Measurements from ENCODE around the gene KIF18B. TPM values are rescaled to one million over a fixed set of nuclear protein-coding genes. Genes with fewer than 3 reads are reported as not detected.

Gene KIF18B
- total RNA-seq, 1 donor from 2014 or later = 7.1 TPM

DNA sequence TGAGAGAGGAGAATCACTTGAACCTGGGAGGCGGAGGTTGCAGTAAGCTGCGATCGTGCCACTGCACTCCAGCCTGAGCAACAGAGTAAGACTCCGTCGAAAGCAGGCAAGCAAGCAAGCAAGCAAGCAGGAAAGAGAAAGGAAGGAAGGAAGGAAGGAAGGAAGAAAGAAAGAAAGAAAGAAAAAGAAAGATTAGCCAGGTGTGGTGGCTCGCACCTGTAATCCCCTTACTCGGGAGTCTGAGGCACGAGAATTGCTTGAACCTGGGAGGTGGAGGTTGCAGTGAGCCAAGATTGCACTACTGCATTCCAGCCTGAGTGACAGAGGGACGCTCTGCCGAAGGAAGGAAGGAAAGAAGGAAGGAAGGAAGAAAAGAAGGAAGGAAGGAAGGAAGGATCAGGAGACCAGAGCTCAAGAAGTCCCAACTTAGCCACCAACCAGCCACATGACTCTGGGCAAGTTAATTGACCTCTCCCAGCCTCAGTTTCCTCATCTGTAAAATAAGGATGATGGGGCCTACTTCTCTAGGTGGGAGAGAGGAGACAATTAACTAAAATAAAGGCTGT lies 38.7 kb downstream of the KIF18B start:
- H3K27ac Mint-ChIP-seq (ENCODE audit: unreplicated experiment) = peak overlapping the region; percentile 81
- peaks cover 4% of the 10 kb centered on the region for H3K36me3 Mint-ChIP-seq (ENCODE audit: low read depth, unreplicated experiment)
- H3K9me3 Mint-ChIP-seq (ENCODE audit: unreplicated experiment) = no peaks in the 10 kb centered on the region
- no peak for DNase-seq (ENCODE audit: low spot score)
- peaks cover 40% of the 10 kb centered on the region for H3K4me1 Mint-ChIP-seq (ENCODE audit: unreplicated experiment)
- peaks cover 6% of the 10 kb centered on the region for H3K27me3 Mint-ChIP-seq (ENCODE audit: unreplicated experiment)
- TF ChIP-seq, protein P1, sequence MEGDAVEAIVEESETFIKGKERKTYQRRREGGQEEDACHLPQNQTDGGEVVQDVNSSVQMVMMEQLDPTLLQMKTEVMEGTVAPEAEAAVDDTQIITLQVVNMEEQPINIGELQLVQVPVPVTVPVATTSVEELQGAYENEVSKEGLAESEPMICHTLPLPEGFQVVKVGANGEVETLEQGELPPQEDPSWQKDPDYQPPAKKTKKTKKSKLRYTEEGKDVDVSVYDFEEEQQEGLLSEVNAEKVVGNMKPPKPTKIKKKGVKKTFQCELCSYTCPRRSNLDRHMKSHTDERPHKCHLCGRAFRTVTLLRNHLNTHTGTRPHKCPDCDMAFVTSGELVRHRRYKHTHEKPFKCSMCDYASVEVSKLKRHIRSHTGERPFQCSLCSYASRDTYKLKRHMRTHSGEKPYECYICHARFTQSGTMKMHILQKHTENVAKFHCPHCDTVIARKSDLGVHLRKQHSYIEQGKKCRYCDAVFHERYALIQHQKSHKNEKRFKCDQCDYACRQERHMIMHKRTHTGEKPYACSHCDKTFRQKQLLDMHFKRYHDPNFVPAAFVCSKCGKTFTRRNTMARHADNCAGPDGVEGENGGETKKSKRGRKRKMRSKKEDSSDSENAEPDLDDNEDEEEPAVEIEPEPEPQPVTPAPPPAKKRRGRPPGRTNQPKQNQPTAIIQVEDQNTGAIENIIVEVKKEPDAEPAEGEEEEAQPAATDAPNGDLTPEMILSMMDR (IDR thresholded peaks at IDR 0.05; ENCODE audit: unreplicated experiment) = no peak
- no peak overlapping the region for H3K4me3 Mint-ChIP-seq (ENCODE audit: unreplicated experiment)

DNA sequence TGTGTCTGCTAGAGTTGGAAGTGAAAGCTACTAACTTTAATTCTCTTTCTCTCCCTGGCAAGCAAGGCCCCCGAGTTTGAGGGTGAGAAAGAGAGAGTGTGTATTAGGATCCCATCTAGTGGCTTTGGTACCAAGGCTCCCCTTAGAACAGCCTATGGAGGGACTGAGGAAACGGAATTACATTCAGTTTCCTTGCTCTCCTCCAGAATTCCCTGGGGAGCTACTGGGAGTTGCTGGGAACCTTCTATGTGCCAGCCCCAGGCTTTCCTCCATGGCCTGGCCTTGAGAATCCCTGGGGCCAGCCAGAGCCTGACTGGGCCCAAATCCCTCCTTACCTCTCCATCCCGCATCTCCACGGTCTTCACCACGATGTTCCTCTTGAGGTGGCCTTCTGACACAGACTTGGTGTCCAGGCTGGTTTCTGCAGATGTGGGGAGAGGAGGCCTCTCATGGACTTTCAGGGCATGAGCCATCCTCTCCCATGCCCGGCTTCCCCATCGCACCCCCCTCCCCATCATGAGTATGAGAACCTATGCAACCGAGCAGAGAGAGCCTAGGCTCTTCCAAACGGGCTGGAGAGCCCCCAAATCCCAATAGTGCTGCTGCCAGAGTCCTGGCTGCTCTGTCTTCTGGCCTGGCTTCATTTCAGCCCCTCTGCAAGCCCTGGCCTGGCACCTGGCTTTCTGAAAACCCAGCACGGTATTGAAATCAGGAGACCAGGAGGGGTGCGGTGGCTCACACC lies 39.7 kb downstream of the KIF18B start:
- no peaks in the 10 kb centered on the region for H3K9me3 Mint-ChIP-seq (ENCODE audit: unreplicated experiment)
- H3K4me1 Mint-ChIP-seq (ENCODE audit: unreplicated experiment) = peaks cover 39% of the 10 kb centered on the region
- H3K4me3 Mint-ChIP-seq (ENCODE audit: unreplicated experiment) = no peak overlapping the region
- no peaks in the 10 kb centered on the region for H3K36me3 Mint-ChIP-seq (ENCODE audit: low read depth, unreplicated experiment)
- peaks cover 3% of the 10 kb centered on the region for H3K27me3 Mint-ChIP-seq (ENCODE audit: unreplicated experiment)
- TF ChIP-seq, protein P1 (IDR thresholded peaks at IDR 0.05; ENCODE audit: unreplicated experiment) = no peak
- no peak overlapping the region for H3K27ac Mint-ChIP-seq (ENCODE audit: unreplicated experiment)
- no peak for DNase-seq (ENCODE audit: low spot score)

DNA sequence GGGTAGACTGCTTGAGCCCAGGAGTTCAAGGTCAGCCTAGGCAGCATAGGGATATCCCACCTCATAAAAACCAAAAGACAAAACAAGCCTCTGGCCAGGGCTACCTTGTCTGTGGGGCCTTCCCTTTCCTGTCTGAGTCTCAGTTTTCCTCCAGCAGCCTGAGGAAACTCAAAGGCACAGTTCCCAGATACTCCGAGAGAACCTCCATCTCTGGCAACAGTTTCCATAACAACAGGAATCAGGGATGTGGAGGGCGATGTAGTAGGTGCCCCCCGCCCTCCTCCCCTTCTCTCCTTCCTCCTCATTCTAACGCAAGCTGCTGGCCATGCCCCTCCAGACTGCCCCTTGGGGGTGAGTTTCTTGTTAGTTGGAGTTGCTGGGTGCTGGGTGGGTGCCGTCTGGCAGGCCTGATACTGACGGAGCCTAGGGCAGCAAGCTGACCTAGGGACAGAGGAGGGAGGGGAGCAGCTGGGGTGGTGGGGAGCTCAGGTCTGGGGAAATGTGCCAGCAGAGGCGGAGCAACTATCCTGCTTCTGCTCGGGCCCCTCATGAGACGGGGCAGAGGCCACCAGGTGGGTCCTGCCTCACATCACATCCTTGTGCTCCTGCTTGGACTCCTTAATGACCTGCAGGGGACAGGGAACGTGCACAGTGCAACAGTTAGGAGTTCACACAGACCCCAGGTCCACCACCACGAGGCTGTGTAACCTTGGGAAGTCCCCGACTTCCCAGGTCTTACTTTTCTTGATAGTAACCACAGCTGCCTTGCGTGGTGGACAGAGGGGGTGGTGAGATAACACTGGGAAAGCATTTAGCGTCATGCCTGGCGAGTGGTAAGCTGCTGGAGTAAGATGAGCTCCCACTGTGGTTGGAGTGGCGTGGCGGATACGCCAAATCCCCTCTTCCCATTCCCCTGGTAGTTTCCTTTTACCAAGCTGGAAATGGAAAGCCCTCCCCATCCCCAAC lies 40.5 kb downstream of the KIF18B start:
- Mint-ChIP-seq H3K4me3 (ENCODE audit: unreplicated experiment) (no peak overlapping the region), H3K27me3 (ENCODE audit: unreplicated experiment) (no peaks in the 10 kb centered on the region), H3K9me3 (ENCODE audit: unreplicated experiment) (no peaks in the 10 kb centered on the region), H3K4me1 (ENCODE audit: unreplicated experiment) (peaks cover 36% of the 10 kb centered on the region), H3K36me3 (ENCODE audit: low read depth, unreplicated experiment) (no peaks in the 10 kb centered on the region), H3K27ac (ENCODE audit: unreplicated experiment) (no peak overlapping the region)
- DNase-seq (ENCODE audit: low spot score) = no peak
- TF ChIP-seq, protein P1 (IDR thresholded peaks at IDR 0.05; ENCODE audit: unreplicated experiment) = no peak

DNA sequence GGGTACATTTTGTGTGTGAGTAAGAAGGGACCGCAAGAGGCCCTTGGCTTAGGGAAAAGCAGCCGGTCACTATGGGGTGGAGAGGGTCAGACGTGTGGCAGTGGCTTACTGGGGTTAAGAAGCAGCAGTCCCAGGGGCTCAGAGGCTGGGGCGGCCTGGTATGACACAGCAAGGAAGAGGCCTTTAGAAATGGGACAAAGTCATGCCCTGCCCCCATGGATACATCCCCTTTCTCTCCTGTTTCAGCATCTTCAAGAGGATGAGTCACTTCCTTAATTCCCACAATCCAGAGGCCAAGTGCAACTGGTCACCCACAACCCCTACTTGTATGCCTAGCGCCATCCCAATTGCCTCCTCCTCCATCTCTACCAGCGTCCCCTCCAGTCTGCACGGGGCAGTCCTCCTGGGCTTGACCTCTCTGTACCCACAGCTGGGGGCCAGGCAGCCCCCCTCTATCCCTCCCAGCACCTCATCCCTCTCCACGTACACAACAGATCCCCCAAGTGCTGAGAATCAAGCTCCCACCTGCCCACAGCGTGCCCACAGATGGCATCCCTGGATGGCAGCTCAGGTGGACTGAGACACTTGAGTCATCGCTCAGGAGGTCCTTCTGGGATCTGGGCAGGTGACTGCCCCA lies 41.4 kb downstream of the KIF18B start:
- no peaks in the 10 kb centered on the region for H3K9me3 Mint-ChIP-seq (ENCODE audit: unreplicated experiment)
- peak overlapping the region; percentile 81 for H3K27ac Mint-ChIP-seq (ENCODE audit: unreplicated experiment)
- no peak for DNase-seq (ENCODE audit: low spot score)
- peak overlapping the region; percentile 37 for H3K4me3 Mint-ChIP-seq (ENCODE audit: unreplicated experiment)
- H3K4me1 Mint-ChIP-seq (ENCODE audit: unreplicated experiment) = peaks cover 39% of the 10 kb centered on the region
- no peaks in the 10 kb centered on the region for H3K36me3 Mint-ChIP-seq (ENCODE audit: low read depth, unreplicated experiment)
- TF ChIP-seq, protein P1 (IDR thresholded peaks at IDR 0.05; ENCODE audit: unreplicated experiment) = no peak
- H3K27me3 Mint-ChIP-seq (ENCODE audit: unreplicated experiment) = no peaks in the 10 kb centered on the region
